GM06990 (cell line): Measurements from ENCODE around the gene MGA.

Experiments used
- DNase-seq: peaks from one replicate; pipeline ENCODE4 v3.0.0-alpha.2; 2011; ENCODE audit not compliant: insufficient read length; ENCODE audit errors: extremely low read depth
- H3K27me3 ChIP-seq: replicated peaks from 2 replicates; pipeline ENCODE4 v1.6.0; 2011; ENCODE audit warnings: low read length; ENCODE audit not compliant: control insufficient read depth, insufficient read depth
- H3K36me3 ChIP-seq: 2 replicates; pipeline ENCODE4 v1.5.1; 2011; ENCODE audit warnings: low read length; ENCODE audit not compliant: control insufficient read depth, insufficient read depth
- H3K4me3 ChIP-seq: replicated peaks from 2 replicates; pipeline ENCODE4 v1.5.1; 2011; ENCODE audit warnings: low read depth, mild to moderate bottlenecking, control low read depth, low read length
- CTCF ChIP-seq: IDR thresholded peaks from 2 replicates; pipeline ENCODE4 v1.5.1; 2011; ENCODE audit warnings: low read length, control low read depth, mild to moderate bottlenecking, inconsistent platforms; ENCODE audit not compliant: insufficient read depth, poor library complexity, severe bottlenecking

MGA gene

GRCh38 chr15:41814534-41814933, 154.3 kb downstream of the MGA start:
- no peak for TF ChIP-seq CTCF
- DNase-seq = no peak
- Histone ChIP-seq H3K36me3 (peaks cover 26% of the 10 kb centered on the region), H3K4me3 (no peak overlapping the region), H3K27me3 (no peaks in the 10 kb centered on the region)

- Histone ChIP-seq H3K4me3 (no peak overlapping the region), H3K27me3 (no peaks in the 10 kb centered on the region), H3K36me3 (peaks cover 26% of the 10 kb centered on the region)
- DNase-seq = no peak
- no peak for TF ChIP-seq CTCF
These were observed 156.6 kb downstream of the MGA start for GRCh38 chr15:41816788-41817187.

- DNase-seq = no peak
- H3K36me3 ChIP-seq = peaks cover 26% of the 10 kb centered on the region
- no peak for TF ChIP-seq CTCF
These were observed 157.1 kb downstream of the MGA start for GRCh38 chr15:41817327-41817726.

GRCh38 chr15:41817781-41818180, 157.6 kb downstream of the MGA start:
- H3K27me3 ChIP-seq = no peaks in the 10 kb centered on the region
- no peak overlapping the region for H3K4me3 ChIP-seq
- no peak for DNase-seq
- peaks cover 26% of the 10 kb centered on the region for H3K36me3 ChIP-seq
- no peak for TF ChIP-seq CTCF

More at GRCh38 chr15:41817327-41817726, 157.1 kb downstream of the MGA start:
- H3K27me3 ChIP-seq = no peaks in the 10 kb centered on the region
- H3K4me3 ChIP-seq = no peak overlapping the region

GRCh38 chr15:41819455-41820050, 159.3 kb downstream of the MGA start:
- Histone ChIP-seq H3K27me3 (no peaks in the 10 kb centered on the region), H3K4me3 (no peak overlapping the region), H3K36me3 (peaks cover 32% of the 10 kb centered on the region)
- no peak for DNase-seq
- TF ChIP-seq CTCF = no peak
